DND-41 (cell line): ENCODE data around the gene CCL11.
"Not testable (repeated sequence)": the region's sequence is repeated elsewhere in the genome, so short reads cannot be mapped to it uniquely, and the experiment has no call there.

Experiments
- CTCF ChIP-seq: IDR thresholded peaks from 2 replicates; pipeline ENCODE4 v1.5.1; 2012; ENCODE audit warnings: borderline replicate concordance, low read length, moderate library complexity, mild to moderate bottlenecking; ENCODE audit not compliant: poor library complexity, severe bottlenecking; ENCODE audit errors: extremely low read depth
- EZH2 ChIP-seq: IDR thresholded peaks from 3 replicates; pipeline ENCODE4 v1.6.1; 2012; ENCODE audit warnings: borderline replicate concordance, low read depth, mild to moderate bottlenecking, moderate library complexity, low read length, inconsistent platforms; ENCODE audit not compliant: severe bottlenecking

DNA sequence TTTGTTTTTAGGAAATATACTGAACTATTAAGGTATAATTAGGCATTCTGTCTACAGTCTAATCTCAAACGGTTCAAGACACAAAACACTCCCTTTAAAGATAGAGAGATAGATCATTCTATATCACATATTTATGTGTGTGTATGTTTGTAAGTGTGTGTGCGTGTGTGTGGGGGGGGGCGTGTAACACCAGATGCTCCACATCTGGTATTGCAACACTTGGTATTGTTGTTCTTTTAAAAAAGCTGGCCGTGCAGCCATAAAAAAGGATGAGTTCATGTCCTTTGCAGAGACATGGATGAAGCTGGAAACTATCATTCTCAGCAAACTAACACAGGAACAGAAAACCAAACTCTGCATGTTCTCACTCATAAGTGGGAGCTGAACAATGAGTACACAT, 42.0 kb downstream of the CCL11 start:
- TF ChIP-seq CTCF, EZH2: not testable (repeated sequence)
